CD4-positive, alpha-beta T cell treated with Interleukin-15 for 1 hour (primary cell): ENCODE results near the gene ATP8B1.

ENCODE experiments used
- DNase-seq: peaks from one replicate; pipeline ENCODE4 v3.0.0-alpha.2; 2020

The ATP8B1 gene

GRCh38 chr18:57816208-57816954 is 13.3 kb upstream of the ATP8B1 start:
- DNase-seq = no peak

DNA sequence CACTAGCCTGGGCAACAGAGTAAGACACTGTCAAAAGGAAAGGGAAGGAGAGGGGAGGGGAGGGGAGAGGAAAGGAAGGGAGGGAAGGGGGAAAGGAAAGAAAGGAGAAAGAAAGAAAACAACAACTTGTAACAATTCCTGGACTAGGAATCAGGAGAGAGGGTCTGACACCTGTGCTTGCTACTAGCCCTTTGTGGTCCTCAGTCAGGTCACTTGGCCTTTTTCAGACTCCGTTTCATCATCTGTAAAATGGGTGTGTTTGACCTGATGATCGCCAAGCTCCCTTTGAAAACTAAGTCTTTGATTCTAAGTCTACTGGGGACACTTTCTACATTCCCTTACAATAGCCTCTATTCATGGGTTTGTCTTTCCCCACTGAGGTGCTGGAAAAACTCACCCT is 11.4 kb upstream of the ATP8B1 start:
- no peak for DNase-seq

- DNase-seq = no peak
Observed at GRCh38 chr18:57813245-57813644, 10.1 kb upstream of the ATP8B1 start.

GRCh38 chr18:57812126-57812477 is 9.0 kb upstream of the ATP8B1 start:
- no peak for DNase-seq

DNA sequence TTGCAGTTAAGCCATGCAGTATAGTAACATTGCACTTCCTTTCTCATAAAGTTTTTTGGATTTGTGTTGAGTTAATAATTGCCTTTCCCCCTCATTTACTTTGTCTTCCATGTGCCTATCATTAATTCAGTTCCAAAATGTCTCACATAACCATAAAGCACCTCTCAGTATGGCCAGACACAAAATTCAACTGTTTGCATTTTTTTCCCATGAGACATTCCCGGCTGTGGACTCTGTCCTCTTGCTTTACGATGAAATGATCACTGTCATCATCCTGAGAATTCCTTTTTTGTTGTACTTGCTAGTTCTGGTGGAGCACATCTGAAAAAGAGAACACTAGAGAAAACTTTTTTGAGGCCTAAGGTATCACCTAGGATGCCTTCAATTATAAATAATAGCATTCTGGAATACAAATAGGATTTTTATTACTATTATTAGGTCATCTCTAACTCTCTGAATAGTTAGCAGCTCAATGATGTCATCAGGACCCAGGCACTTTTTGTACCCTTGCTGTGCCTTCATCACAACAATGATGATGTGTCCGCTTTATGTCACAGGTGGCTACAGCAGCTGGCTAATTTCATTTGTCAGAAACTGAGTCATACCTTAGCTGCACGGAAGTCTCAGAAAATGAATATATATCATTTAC is 8.5 kb upstream of the ATP8B1 start:
- DNase-seq = no peak

DNA sequence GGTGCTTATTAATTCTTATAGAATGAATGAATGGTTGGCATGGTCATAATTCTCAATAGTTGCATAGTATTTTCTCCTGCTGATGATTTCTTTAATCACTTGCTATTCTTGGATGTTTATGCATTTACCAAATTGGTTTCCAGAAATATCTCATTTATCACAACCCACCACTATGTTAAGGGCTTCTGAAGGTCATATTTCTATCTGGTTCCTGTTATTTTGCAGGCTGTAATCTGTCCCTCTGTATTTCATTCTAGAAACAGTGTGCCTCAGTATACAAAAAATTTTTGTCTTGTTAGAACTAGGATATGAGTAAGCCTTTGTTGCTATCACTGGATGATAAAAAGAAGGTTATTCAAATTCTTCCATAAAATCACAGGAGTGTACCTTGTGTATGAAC is 6.1 kb upstream of the ATP8B1 start:
- DNase-seq = no peak

- no peak for DNase-seq
Observed at GRCh38 chr18:57807336-57808117, 4.4 kb upstream of the ATP8B1 start.

- DNase-seq = no peak
Observed at GRCh38 chr18:57806978-57807285, 3.8 kb upstream of the ATP8B1 start.

GRCh38 chr18:57806201-57806977 is 3.3 kb upstream of the ATP8B1 start:
- DNase-seq = no peak

DNA sequence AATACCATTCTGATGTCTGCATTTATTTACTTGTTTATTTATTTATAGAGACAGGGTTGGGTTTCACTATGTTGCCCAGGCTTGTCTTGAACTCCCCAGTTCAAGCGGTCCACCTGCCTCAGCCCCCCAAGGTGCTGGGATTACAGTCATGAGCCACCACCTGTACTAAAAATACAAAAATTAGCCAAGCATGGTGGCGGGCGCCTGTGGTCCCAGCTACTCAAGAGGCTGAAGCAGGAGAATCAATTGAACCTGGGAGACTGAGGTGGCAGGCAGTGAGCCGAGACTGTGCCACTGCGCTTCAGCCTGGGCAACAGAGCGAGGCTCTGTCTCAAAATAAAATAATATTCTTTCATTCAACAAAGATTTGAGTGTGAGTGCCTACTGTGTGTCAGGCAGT is 2.0 kb upstream of the ATP8B1 start:
- no peak for DNase-seq

DNA sequence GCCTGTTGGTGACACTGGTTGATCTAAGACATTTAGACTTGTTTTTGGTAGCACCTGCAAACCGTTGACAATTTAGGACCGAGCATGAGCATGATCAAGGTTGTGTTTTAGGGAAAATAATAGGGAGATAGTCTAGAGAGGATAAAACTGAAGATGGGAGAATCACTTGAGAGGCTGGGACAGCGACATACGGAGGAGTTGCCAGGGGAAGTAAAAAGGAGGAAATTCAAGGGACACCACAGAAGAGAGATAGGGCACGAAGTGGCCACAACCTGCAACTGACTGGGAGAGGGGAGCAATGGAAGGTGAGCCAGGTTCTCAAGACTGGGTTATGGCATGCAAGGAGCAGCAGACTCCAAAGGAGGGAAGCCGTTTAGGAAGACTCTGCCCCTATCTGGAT is 1.4 kb upstream of the ATP8B1 start:
- DNase-seq = no peak

DNA sequence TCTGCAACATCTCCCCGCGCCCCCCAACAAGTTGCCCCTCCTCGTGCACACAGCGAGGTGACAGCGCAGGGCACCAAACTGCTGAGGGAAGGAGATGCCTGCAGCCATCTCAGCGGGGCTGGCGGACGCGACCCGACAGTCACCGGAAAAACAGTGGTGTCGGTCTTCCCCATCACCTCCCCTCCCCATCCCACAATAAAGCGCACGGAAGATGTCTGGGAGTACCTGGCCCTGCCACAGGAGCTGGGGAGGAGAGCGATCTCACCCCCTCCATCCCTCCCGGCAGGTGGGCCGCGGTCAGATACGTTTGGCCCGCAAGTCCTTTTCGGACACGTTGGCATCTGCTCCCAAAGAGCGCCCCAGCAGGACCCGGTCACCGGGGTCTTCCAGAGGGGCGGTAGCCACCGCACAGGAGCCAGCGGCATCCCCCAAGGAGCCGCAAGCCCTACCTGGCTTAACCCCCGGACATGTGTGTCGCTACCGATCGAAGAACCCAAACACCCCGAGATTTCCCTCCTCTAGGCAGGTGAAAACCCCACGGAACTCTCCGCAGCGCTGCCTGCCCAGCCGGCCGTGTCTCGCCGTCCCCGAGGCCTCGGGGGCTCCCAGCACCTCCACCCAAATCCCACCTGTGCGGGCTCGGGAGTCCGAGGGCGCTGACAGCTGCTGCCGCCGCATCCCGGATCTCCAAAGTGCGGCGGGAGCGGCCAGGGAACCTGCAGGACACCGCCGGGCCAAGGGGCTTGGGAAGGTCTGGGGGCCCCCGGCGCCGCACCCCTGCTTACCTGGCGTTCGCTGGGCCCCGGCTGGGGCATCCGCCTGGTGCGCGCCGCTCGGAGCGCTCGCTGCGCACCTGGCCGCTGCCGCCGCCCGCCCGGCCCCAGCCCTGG is 657 bp downstream of the ATP8B1 start:
- no peak for DNase-seq

DNA sequence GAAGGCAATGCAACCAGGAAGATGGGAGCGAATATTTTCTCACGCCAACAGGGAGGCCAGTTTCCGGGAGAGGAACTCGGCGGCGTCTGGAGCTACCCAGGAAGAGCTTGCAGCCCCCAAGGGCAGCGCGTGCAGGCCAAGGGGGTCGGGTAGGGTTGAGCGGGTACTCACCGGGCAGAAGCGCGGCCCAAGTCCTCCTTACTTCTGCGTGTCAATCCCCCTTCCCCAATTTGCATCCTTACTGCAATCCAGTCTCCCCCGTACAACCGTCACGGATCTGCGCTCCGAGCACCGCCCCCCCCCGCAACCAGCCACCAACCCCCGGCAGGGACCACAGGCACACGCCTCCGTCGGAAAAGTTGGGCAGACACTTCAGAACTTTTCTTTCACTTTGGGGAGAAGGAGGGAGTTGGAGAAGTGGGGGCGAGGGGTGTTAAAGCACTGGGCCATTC is 1.3 kb downstream of the ATP8B1 start:
- no peak for DNase-seq

- no peak for DNase-seq
Observed at GRCh38 chr18:57801325-57801724, 1.8 kb downstream of the ATP8B1 start.

DNA sequence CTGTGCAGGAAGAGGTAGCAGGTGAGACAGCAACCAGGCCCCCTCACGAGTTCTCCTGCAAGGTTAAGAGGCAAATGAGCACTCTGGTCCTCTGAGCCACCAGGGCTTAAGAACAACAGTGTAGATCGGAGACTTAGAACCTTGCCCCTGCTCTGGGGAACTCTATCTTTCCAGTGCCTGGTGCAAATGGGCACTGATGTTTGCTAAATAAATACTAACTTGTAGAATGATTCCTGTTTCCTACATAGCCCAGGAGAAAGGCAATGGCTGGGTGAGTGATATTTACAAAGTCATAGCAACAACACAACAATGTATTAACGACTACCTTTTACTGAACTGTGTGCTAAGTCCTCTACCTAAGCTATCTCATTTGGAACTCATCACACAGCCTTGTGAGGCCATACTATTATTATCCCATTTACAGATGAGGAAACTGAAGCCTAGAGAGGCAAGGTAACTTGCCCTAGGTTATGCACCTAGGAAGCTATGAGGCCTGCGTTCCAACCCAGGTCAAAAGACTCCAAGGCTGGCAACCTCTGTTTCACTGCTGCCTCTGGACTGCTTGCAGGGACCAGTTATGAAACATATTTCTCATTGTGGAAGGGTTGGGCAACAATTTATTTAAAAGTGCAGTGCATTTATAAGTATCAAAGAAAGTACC is 4.3 kb downstream of the ATP8B1 start:
- no peak for DNase-seq

DNA sequence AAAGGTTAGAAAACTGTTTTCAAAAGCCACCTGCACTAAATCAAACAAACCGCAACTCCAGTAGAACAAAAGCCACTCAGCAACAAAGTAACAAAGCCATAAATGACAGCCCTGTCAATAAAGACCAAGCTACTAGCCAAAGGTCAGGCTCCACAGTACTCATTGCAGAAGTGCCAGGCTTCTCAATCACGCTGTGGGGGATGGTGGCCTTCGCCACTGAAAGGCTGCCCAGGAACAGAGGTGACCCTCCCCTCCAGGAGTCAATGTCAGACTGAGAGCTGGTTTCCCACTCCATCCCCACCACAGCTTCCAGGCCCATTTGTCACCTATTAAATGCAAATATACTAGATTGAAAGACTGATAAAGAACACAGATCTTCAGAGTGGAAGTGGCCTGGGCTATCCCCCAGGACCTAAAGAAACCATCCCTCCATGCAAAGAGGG is 5.9 kb downstream of the ATP8B1 start:
- DNase-seq = no peak

- no peak for DNase-seq
Observed at GRCh38 chr18:57794951-57795728, 8.0 kb downstream of the ATP8B1 start.

GRCh38 chr18:57793302-57793986 is 9.7 kb downstream of the ATP8B1 start:
- no peak for DNase-seq

GRCh38 chr18:57792631-57793301 is 10.3 kb downstream of the ATP8B1 start:
- DNase-seq = no peak

DNA sequence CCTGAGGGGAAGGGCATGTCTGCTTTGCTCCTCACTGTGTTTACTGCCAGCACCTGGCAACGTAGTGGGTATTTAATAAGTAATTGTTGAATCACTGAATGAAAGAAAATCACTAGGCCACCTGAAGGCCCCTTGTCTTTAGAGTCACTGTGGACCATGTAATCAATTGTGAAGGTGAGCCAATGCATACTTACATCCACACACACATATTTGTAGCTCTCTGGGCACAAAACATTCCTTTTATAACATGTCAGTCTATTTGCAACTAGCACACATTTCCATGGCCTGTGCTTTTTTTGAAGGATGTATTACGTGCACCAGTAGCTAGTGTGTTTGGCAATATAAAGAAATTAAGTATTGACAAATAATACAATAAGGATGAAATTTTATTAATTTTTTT is 11.2 kb downstream of the ATP8B1 start:
- DNase-seq = no peak
